OCI-LY1 (cell line): Measurements from ENCODE around the gene GMDS.
"Not testable (repeated sequence)": the region's sequence is repeated elsewhere in the genome, so short reads cannot be mapped to it uniquely, and the experiment has no call there.

ENCODE experiments used
- CTCF ChIP-seq: fragments of 200-600 bp; sonication (generic), shearing (Covaris generic); IDR thresholded peaks from 2 replicates; pipeline ENCODE4 v1.5.1; 2017; ENCODE audit warnings: mild to moderate bottlenecking, antibody characterized with exemption, low read length, moderate library complexity, mixed read lengths
- EZH2 ChIP-seq: fragments of 200-600 bp; sonication (generic), shearing (Covaris generic); IDR thresholded peaks from 2 replicates; pipeline ENCODE4 v1.8.0; 2017; ENCODE audit warnings: borderline replicate concordance, mixed run types, mild to moderate bottlenecking, antibody characterized with exemption, low read length, moderate library complexity, mixed read lengths

- TF ChIP-seq EZH2, CTCF: not testable (repeated sequence)
Measured at GRCh38 chr6:1691828-1692227, 553.6 kb downstream of the GMDS start.
